Liver (tissue), 9 donors: ENCODE data around the gene SH2D6. TPM values are rescaled to one million over a fixed set of nuclear protein-coding genes. Genes with fewer than 3 reads are reported as not detected.

ENCODE experiments used
- DNase-seq: peaks from one replicate; pipeline ENCODE4 v3.0.0-alpha.2; 2017; ENCODE audit warnings: low spot score
- H3K27ac ChIP-seq, 2 donors: one replicate each; pipeline ENCODE4 v1.7.0; 2013; ENCODE audit warnings: inconsistent platforms in 2 of 2, low read length in 2 of 2, control low read depth in 1 of 2, low read depth in 1 of 2, mild to moderate bottlenecking in 1 of 2
- H3K27me3 ChIP-seq, 4 donors: one replicate each; pipeline versions ENCODE4 v1.6.1 to v1.7.0; 2013; ENCODE audit warnings: low read length in 3 of 4, inconsistent platforms in 1 of 4, mild to moderate bottlenecking in 1 of 4, moderate library complexity in 1 of 4; ENCODE audit not compliant: control insufficient read depth in 4 of 4, insufficient read depth in 4 of 4
- H3K36me3 ChIP-seq, 4 donors: one replicate each; pipeline versions ENCODE4 v1.6.1 to v1.7.0; 2013; ENCODE audit warnings: low read length in 3 of 4, mild to moderate bottlenecking in 3 of 4, low read depth in 1 of 4, moderate library complexity in 1 of 4; ENCODE audit not compliant: control insufficient read depth in 4 of 4, insufficient read depth in 3 of 4
- H3K4me1 ChIP-seq, 4 donors: one replicate each; pipeline versions ENCODE4 v1.6.1 to v1.7.0; 2013; ENCODE audit warnings: low read length in 3 of 4, mild to moderate bottlenecking in 3 of 4, moderate library complexity in 1 of 4; ENCODE audit not compliant: control insufficient read depth in 4 of 4, insufficient read depth in 4 of 4
- H3K4me3 ChIP-seq, 3 donors: one replicate each; pipeline versions ENCODE4 v1.6.1 to v1.7.0; 2013; ENCODE audit warnings: low read length in 3 of 3, control low read depth in 1 of 3, low read depth in 1 of 3, mild to moderate bottlenecking in 1 of 3
- H3K9ac ChIP-seq, 2 donors: one replicate each; pipeline ENCODE4 v1.7.0; 2013; ENCODE audit warnings: low read length in 2 of 2, mild to moderate bottlenecking in 2 of 2, moderate library complexity in 2 of 2, control low read depth in 1 of 2, low read depth in 1 of 2
- H3K9me3 ChIP-seq, 4 donors: one replicate each; pipeline versions ENCODE4 v1.6.1 to v1.7.0; 2013; ENCODE audit warnings: low read length in 3 of 4; ENCODE audit not compliant: control insufficient read depth in 4 of 4
- ATF3 ChIP-seq: IDR thresholded peaks from 2 replicates; pipeline ENCODE4 v1.6.1; 2016; ENCODE audit warnings: antibody characterized with exemption
- CTCF ChIP-seq: fragments of 150-350 bp; IDR thresholded peaks from 2 replicates; pipeline ENCODE4 v1.5.1; 2017; ENCODE audit warnings: improper control_type of control experiment, low read depth, low read length; ENCODE audit not compliant: missing input control
- EGR1 ChIP-seq, 2 donors: IDR thresholded peaks; 2 replicates each; pipeline ENCODE4 v1.6.1; 2016 to 2018; ENCODE audit warnings: antibody characterized with exemption in 2 of 2, low read depth in 2 of 2
- FOXA1 ChIP-seq: IDR thresholded peaks from 2 replicates; pipeline ENCODE4 v1.6.1; 2016; ENCODE audit warnings: antibody characterized with exemption
- FOXA2 ChIP-seq: IDR thresholded peaks from 2 replicates; pipeline ENCODE4 v1.6.1; 2016; ENCODE audit warnings: antibody characterized with exemption
- GABPA ChIP-seq, 2 donors: IDR thresholded peaks in 1 of 2; conservative IDR thresholded peaks in 1 of 2; 2 replicates each; pipeline ENCODE4 v1.6.1; 2016; ENCODE audit warnings: antibody characterized with exemption in 2 of 2, mild to moderate bottlenecking in 1 of 2, moderate library complexity in 1 of 2
- HNF4A ChIP-seq, 2 donors: conservative IDR thresholded peaks; 2 replicates each; pipeline ENCODE4 v1.6.1; 2016; ENCODE audit warnings: antibody characterized with exemption in 2 of 2, mild to moderate bottlenecking in 2 of 2
- HNF4G ChIP-seq: IDR thresholded peaks from 2 replicates; pipeline ENCODE4 v1.6.1; 2016; ENCODE audit warnings: antibody characterized with exemption
- JUND ChIP-seq, 2 donors: IDR thresholded peaks; 2 replicates each; pipeline ENCODE4 v1.6.1; 2016; ENCODE audit warnings: antibody characterized with exemption in 2 of 2
- MAX ChIP-seq: IDR thresholded peaks from 2 replicates; pipeline ENCODE4 v1.6.1; 2016; ENCODE audit warnings: antibody characterized with exemption
- RAD21 ChIP-seq, 2 donors: IDR thresholded peaks; 2 replicates each; pipeline ENCODE4 v1.6.1; 2016; ENCODE audit warnings: antibody characterized with exemption in 2 of 2, mild to moderate bottlenecking in 2 of 2
- REST ChIP-seq: IDR thresholded peaks from 2 replicates; pipeline ENCODE4 v1.6.1; 2016; ENCODE audit warnings: antibody characterized with exemption, mild to moderate bottlenecking
- RXRA ChIP-seq, 2 donors: IDR thresholded peaks; 2 replicates each; pipeline ENCODE4 v1.6.1; 2017 to 2018; ENCODE audit warnings: antibody characterized with exemption in 2 of 2, mild to moderate bottlenecking in 1 of 2
- SP1 ChIP-seq: IDR thresholded peaks from 2 replicates; pipeline ENCODE4 v1.6.1; 2018; ENCODE audit warnings: antibody characterized with exemption, mild to moderate bottlenecking
- ZBTB33 ChIP-seq: IDR thresholded peaks from 2 replicates; pipeline ENCODE4 v1.6.1; 2016; ENCODE audit warnings: antibody characterized with exemption
- WGBS: extraction: QIAGEN DNeasy Blood & Tissue Kit; methylation state at CpG from one replicate; pipeline ENCODE4 v1.1.7; 2013; 5-methylcytosine and 5-hydroxymethylcytosine counted together
- polyA plus RNA-seq, 2 donors: library from polyadenylated mRNA; stranded (reverse) in 1 of 2; unstranded in 1 of 2; fragments of 200-250 nt in 1 of 2; fragments of >200 nt in 1 of 2; fragmentation: Nextera tagmentation in 1 of 2; extraction: Ambion mirVana in 1 of 2; gene quantifications; one replicate each; pipeline versions ENCODE4 v1.2.1 to v1.2.3, GENCODE V29; 2013 to 2015
- total RNA-seq, 2 donors: library from RNA; depleted of rRNA; stranded (reverse); fragments of >200 nt; gene quantifications; one replicate each; pipeline ENCODE4 v1.2.3, GENCODE V29; 2014
- donor health status: healthy.
- donor health status: healthy.
- donor health status: healthy.
- donor health status: healthy.
- donor health status: healthy.

Gene SH2D6
- total and polyA plus RNA-seq, 4 donors, result 0.28 to 0.92 (median 0.39) TPM; not detected in 1

GRCh38 chr2:85449214-85449588 is 30.7 kb downstream of the SH2D6 start:
- Histone ChIP-seq H3K36me3 (no peaks in the 10 kb centered on the region), H3K27ac (no peak overlapping the region), H3K4me1 (peaks cover 4 to 10% (median 9%) of the 10 kb centered on the region in 4 donors), H3K27me3 (no peaks in the 10 kb centered on the region), H3K9ac (no peak overlapping the region), H3K9me3 (no peaks in the 10 kb centered on the region), H3K4me3 (no peak overlapping the region)
- DNase-seq, result no peak
- 96% methylated on average over 7 of the region's 7 CpGs for WGBS
- TF ChIP-seq GABPA (IDR thresholded peaks at IDR 0.05 in 1 of 2, conservative IDR thresholded peaks at IDR 0.05 in 1 of 2) (no peak), RAD21 (IDR thresholded peaks at IDR 0.05) (no peak), ATF3 (no peak), HNF4A (conservative IDR thresholded peaks at IDR 0.05) (no peak), ZBTB33 (no peak), CTCF (no peak), HNF4G (no peak), REST (no peak), SP1 (no peak), FOXA1 (no peak), JUND (IDR thresholded peaks at IDR 0.05) (no peak), FOXA2 (no peak), RXRA (IDR thresholded peaks at IDR 0.05) (no peak), MAX (no peak), EGR1 (IDR thresholded peaks at IDR 0.05; ENCODE audit: low read depth in 2 of 2) (no peak)

GRCh38 chr2:85452237-85452636 is 33.7 kb downstream of the SH2D6 start:
- Histone ChIP-seq H3K36me3 (no peaks in the 10 kb centered on the region), H3K4me1 (peaks cover 0 to 4% (median 0%) of the 10 kb centered on the region in 4 donors), H3K9me3 (no peaks in the 10 kb centered on the region), H3K9ac (no peak overlapping the region), H3K27ac (no peak overlapping the region), H3K4me3 (no peak overlapping the region), H3K27me3 (no peaks in the 10 kb centered on the region)
- 90% methylated on average over 1 of the region's 1 CpG for WGBS
- no peak for DNase-seq
- TF ChIP-seq GABPA (IDR thresholded peaks at IDR 0.05 in 1 of 2, conservative IDR thresholded peaks at IDR 0.05 in 1 of 2) (no peak), MAX (no peak), RAD21 (IDR thresholded peaks at IDR 0.05) (no peak), CTCF (no peak), HNF4G (no peak), FOXA1 (no peak), FOXA2 (no peak)
